ENCODE results near the gene HOXC9.

GRCh38 chr12:54051026-54051842, 51.3 kb downstream of the HOXC9 start:
- TF ChIP-seq POLR2A (IDR thresholded peaks at IDR 0.05): no peak
- TF ChIP-seq CTCF (IDR thresholded peaks at IDR 0.05): no peak
